Measurements from ENCODE around the gene TNRC18.
"Not testable (repeated sequence)": the region's sequence is repeated elsewhere in the genome, so short reads cannot be mapped to it uniquely, and the experiment has no call there.

Gene TNRC18

DNA sequence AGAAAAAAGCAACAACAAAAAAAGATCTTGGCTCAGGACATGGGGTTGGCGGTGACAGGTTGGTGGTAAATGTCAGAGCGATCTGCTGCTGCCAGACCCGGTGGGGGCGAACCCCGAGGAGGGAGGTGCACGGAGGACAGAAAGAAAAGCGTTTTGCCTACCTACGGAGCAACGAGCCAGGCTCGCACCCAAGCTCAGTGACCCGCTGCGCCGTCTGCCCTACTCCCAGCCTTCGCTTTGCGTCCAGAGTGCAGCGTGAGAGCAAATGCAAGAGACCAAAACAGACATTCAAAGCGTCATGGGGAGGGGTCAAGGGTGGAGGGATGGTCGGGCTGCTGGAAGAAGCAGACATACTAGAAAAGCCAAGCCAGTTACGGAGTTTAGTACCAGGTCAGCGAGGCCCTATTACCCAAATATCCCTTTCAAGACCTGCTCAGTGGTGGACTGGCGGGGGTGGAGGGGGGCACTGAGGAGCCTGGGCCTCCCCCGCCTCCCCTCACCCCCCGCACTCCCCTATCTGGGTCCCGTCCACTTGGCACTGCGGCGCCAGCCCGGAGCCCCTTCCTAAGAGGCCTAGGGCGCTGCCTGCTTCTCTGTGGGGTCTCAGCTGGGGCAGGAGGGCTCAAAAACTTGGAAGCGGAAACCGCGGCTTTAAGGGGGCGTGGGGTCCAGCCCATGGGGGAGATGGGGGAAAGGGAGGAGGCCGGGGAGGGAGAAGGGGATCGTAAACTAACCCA lies 74.0 kb downstream of the TNRC18 start:
- DNase-seq (ENCODE audit: low spot score): no peak

DNA sequence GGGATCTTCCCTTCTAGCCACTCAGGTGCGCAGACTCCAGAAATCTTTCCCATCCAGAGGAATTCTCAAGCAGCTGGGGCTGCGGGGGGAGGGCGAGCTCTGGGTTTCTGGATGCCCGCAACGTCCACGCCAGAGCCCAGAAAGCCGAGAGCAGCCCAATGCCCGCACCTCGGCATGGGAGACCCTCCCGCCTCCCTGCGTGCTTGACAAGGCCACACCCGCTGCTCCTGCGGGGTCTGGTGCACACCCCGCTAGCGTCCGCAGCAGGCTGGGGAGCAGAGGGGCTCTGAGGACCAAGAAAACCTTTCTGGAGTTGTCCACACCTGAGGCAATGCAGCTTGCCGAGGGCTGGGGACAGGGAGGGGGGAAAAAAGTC lies 74.6 kb downstream of the TNRC18 start:
- DNase-seq (ENCODE audit: low spot score): no peak

DNA sequence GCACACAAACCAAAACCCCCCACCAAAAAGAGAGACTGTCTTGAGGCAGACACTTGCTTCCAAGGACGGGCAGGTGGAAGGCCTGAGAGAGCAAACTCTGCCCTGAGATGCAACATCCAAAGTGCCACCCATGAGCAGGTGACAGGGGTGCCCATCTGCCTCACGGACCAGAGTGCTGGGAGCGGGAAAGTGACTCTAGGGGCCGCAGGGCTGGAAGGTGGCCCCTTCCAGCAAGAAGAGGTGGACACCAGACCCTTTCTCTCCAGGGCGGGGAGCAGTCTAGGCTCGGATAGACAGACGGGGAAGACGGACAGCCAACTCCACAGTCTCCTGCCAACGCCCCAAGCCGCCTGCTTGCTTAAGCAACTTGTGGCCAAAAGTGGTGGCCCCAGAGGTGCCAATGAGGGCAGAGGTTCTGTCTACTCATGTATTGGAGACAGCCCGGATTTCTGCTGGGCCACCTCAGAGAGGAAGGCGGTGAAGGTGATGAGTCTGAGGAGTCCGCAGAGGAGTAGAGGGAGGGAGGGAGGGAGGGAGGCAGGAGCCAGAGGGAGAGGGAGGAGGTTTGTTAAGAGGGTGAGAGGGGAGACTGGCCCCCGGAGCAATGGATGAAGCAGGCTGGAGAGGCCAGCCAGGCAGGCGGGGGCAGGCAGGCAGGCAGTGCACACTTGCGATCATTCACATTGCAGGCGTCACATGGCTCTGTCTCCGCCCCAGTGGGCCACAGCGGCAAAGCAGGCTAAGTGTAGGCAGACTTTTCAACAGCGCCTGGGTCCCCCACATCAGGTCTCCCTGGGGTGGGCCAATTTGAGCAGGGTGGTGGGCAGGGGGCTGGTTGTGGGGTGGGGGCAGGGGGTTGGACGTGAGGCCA lies 75.3 kb downstream of the TNRC18 start:
- DNase-seq (ENCODE audit: low spot score): no peak

DNA sequence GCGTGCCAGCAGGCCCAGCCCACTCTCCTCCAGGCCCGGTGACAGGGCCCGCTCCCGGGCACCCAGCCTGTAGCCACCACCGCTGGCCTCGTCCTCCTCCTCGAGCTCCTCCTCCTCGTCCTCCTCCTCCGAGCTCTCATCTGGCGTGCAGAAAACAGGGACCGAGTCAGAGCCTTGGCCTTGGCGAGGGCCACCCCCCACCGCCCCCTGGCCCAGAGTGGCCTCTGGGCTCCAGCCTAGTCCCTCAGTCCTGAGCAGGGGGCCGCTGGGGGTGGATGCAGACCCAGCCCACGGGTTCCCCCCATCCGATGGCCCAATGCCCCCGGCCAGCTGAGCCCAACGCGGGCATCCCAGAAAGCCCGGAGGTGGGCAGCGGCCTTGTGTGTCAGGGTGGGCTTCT lies 78.0 kb downstream of the TNRC18 start:
- no peak for DNase-seq (ENCODE audit: low spot score)

DNA sequence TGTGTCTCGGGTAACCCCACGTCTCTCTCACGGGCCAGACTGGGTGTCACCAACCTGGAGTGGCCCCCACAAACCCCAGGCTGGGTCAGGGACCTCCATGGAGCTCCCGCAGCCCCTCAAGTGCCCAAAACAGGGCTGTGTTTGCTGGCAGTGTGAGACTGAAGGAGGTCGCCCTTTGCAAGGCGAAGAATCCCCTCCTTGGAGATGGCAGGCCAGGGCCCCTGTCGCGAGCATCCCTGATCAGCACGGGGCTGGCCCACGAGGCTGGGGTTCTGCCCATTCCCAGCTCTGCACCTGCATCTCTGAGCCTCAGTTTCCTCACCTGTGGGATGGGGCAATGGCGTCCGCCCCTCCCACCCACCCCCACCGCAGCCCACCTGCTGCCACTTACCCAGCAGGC lies 78.5 kb downstream of the TNRC18 start:
- no peak for DNase-seq (ENCODE audit: low spot score)

DNA sequence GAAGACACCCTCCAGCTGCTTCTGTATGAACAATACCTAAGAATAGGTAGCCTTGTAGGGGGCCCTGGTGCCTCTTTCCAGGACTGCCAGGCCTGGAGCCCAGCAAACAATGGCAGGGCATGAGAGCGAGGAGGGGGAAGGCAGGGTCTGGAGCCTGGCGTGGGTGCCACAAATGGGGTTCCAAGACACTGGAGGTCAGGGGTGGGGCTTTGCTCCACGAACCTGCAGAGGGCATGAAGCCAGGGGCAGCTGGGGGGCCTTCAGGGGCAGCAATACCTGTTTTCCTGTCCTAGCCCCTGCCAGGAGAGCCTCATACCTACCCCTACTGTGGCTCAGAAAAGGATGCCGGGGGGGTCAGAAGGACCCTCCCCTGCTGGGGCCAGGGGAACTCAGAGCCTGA lies 79.3 kb downstream of the TNRC18 start:
- DNase-seq (ENCODE audit: low spot score): no peak

DNA sequence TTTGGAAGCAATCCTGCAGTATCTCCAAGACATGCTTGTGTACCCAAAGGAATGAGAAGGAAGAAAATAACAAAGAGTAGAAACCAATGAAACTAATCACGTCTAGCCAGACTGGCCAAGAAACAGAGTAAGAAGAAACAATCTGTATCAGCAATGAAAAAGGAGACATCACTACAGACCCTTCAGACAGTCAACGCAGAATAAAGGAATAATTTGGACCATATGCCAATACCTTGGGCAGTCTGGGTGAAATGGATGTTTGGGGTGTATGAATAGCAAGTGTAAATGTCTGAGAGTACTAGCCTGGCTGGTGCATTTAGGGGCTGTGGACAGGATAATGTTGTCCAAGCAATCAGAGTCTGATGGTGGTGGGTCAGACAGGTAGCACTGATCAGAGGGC lies 79.8 kb downstream of the TNRC18 start:
- DNase-seq (ENCODE audit: low spot score): no peak

DNA sequence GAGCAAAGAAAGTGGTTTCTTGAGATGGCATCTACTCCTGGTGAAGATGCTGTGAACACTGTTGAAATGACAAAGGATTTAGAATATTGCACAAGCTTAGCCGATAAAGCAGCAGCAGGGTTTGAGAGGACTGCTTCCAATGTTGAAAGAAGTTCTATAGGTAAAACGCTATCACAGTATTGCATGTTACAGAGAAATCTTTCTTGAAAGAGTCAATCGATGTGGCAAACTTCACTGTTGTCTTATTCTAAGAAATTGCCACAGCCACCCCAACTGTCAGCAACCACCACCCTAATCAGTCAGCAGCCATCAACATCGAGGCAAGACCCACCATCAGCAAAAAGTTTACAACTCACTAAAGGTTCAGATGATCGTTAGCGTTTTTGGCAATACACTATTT lies 81.0 kb downstream of the TNRC18 start:
- no peak for DNase-seq (ENCODE audit: low spot score)

DNA sequence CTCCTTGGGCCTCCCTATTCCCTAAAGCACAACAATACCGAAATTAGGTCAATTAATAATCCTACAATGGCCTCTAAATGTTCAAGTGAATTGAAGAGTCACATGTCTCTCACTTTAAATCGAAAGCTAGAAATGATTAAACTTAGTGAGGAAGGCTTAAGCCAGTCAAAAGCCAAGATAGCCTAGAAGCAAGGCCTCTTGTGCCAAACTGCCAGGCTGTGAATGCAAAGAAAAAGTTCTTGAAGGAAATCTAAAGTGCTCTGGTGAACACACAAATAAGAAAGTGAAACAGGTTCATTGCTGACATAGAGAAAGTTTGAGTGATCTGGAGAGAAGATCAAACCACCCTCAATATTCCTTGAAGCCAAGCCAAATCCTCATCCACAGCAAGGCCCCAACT lies 83.7 kb downstream of the TNRC18 start:
- DNase-seq (ENCODE audit: low spot score): no peak

DNA sequence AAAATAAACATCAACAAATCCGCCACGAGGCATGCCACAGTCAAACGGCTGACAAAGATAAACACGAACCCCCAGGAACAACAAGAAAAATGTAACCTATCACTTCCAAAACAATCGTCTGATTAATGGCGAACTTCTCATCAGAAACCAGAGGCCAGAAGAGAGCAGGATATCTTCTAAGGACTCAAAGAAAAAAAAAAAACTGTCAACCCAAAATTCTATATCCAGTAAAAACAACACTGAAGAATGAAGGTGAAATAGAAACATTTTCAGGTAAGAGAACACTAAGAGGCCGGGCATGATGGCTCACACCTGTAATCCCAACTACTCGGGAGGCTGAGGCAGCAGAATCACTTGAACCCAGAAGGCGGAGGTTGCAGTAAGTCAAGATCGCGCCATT lies 86.6 kb downstream of the TNRC18 start:
- no peak for DNase-seq (ENCODE audit: low spot score)

DNA sequence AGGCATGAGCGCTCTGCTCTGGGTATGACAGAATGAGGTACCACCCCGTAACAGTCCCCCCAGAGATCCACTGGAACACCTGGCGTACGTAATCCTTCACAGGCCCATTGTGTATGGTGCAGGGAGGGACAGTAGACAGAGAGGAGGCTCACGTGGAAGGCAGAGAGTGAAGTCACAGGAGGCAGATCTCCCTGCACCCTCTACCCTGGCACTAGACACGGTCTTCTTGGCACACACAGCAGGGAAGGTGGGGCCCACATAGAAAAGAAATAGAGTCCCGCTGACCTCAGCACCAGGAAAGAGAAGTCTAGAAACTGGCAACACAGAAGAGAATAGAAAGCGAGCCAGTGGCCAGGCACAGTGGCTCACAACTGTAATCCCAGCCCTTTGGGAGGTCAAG lies 89.0 kb downstream of the TNRC18 start:
- no peak for DNase-seq (ENCODE audit: low spot score)

DNA sequence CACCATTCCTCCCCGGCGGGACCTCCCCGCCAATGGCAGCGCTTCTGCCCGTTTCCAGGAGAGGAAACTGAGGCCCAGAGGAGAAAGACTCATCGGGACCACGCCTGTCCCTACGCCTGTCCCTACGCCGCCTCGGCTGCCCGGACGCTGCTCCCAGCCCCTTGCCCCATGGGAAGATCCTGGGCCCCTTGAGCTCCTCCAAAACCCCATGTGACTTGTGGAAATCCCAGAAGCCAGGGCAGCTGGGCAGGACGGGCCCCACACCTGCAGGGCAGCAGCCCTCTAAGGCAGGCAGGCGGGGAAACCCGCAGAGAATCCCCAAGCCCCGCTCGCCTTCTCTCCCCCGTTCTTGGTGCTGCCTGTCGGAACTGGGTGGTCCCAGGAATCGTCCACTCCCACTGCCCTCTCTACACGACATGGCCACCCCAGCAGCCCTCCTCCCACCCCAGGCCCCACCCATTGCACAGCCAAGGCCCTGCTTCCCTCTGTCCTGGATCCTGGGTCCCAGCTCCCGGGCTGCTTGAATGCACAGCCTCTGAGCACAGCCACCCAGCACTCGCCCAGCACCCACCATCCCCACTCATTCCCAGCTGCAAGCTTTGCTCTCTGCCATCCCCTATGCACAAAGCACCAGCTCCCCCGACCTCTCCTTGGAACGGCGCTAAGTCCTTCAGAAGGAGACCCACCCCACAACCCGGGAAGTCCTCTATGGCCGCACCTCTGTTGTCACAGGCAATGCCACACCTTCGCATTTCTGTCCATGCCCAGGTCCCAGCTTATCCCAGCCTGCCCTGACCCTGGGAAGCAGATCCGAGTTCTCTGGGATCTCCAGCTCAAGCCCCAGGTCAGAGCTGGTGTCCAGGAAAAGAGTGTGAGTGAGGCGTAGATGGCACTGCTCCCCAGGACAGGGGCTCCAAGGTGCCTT lies 90.3 kb downstream of the TNRC18 start:
- DNase-seq (ENCODE audit: low spot score): no peak

DNA sequence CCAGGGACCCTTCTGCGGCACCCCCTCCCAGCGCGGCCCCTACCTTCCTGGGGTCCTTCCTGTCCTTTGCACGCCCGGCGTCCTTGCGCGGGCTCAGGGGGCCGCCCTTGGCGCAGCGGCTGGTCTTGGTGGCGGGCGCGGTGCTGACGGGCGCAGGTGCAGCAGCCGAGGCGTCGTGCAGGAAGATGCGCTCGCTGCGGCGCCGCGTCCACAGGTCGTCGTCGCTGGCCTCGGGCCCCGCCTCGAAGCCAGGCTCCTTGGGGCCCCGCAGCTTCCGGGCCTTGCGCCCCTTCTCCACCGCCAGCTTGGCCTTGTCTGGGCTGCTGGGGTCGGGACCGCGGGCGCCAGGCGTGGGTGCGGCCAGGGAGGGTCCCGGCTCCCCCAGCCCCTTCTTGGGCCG lies 91.1 kb downstream of the TNRC18 start:
- no peak for DNase-seq (ENCODE audit: low spot score)

DNA sequence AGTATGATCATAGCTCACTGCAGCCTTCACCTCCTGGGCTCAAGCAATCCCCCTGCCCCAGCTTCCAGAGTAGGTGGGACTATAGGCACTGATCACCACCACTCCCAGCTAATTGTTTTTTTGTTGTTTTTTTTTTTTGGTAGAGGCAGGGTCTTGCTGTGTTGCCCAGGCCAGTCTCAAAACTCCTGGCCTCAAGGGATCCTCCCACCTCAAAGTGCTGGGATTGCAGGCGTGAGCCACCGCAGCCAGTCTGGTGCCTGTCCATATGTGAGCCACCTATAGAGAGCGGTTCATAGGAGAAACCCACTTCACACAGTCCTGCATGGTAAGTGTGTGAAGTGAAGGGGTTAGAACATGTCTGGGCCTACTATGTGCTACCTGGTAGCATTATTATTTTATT lies 93.3 kb downstream of the TNRC18 start:
- DNase-seq (ENCODE audit: low spot score): no peak

DNA sequence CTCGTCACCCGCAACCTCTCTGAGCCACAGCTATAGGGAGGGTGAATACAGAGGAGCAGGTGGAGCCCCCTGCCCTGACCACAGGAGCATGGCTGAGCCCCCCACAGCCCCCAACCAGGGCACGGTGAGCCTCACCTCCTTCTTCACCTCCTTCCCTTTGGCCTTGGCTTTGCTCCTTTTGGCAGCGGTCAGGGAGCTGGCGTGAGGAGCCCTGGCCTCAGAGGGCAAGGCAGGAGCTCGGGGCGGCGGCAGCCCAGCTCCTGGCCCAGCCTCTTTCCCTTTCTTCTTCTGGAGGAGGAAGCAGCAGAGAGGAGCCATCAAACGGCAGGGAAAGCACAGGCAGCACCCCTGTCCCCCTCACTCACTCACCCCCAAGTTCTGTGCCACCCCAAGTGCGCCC lies 98.7 kb downstream of the TNRC18 start:
- no peak for DNase-seq (ENCODE audit: low spot score)

DNA sequence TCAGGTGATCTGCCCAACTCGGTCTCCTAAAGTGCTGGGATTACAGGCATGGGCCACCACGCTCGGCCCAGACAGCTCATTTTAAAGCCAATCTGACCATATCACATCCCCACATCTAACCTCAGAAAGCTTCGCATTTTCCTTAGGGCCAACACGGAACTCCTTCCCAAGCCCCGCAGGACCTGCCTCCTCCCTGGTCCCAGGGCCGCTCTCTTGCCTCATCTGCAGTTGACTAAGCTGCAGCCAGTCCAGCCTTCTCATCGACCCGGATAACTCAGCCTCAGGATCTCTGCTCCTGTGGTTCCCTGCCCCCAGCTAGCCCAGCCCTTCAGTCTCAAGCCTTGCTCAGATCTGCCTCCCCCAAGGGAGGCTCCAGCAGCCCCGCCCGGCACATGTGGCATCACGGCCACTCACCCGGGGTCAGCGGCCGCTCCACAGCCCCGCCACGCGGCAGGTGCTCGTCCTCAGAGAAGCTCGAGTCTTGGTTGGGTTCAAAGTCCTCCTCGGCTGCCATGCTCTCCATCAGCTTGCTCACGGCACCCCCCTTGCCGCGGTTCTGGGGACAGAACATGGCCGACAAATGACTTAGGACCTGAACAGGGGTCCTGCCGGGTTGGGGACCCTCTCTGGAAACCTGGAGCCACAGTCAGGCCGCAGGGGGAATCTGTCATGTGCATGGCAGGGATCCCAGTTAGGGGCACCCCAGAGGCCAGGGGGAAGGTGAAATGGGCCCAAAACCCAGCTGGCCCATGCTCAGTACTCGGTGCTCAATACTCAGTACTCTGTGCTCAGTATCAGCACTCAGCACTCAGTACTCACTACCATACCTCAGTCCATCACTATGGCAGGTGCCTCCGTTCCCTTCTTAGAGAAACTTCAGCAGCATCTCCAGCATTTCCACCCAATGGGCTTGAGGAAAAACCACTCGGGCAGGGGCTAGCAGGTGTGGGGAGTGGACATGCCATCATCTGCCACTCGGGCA lies 99.5 kb downstream of the TNRC18 start:
- DNase-seq (ENCODE audit: low spot score): not testable (repeated sequence)

DNA sequence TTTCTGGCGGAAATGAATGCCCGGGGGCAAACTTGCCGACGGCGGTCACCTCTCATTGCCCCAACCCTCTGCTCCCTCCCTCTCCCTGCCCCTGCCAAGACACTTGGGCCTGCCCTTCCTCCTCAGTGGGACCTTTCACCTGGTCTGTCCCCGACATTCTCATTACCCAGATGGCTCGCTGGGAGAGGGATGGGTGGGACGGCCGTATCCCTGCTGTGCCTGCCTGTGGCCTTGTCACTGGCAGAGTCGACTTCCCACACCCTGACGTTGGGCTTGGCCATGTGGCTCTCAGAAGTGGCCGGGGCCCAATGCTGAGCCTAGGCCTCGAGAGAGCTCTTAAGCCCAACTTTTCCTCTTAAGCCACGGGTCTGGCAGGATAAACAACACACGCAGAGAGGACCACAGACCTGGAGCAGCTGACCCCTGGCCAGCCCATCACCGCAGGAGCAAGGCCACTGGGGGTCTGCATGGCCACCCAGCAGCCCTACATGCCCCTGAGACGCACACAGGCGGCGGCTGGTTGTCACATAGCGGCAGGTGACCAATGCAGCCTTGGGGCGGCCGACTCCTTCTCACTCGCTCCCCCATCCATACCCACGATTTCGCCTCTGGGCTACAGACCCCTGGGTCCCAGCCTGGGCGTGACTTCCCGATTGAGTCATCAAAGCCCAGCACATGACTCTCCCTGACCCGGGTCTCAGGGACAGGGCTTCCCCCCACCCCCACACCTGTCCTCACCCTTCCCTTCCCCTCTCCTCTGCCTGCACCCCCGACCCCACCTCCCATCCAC lies 100.8 kb downstream of the TNRC18 start:
- no peak for DNase-seq (ENCODE audit: low spot score)

DNA sequence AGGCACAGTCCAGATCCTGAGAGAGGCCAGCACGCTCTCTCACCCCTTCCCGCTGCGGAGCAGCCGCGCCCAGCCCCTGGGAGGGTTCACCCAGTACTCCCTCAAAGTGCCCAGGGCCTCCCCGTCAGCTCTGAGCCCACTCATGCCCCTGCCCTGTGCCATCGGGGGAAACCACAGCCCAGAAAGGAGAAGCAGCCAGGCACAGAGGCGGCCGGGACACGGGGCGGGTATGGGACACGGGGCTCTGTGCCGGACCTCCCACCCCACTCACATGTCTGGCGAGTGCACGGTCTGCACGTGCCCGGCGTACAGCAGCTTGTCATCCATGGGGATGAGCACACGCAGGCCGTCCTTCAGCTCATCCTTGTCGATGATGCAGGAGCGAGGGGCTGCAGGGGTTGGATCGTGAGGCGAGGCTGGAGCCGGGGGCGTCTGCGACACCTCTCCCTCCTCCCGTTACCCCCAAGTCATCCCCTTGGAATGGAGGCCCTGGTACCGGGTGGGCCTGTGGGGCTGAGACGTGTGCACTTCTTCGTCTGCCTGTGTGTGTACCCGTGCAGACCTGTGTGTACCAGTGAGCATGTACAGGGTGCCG lies 102.7 kb downstream of the TNRC18 start:
- DNase-seq (ENCODE audit: low spot score): no peak

DNA sequence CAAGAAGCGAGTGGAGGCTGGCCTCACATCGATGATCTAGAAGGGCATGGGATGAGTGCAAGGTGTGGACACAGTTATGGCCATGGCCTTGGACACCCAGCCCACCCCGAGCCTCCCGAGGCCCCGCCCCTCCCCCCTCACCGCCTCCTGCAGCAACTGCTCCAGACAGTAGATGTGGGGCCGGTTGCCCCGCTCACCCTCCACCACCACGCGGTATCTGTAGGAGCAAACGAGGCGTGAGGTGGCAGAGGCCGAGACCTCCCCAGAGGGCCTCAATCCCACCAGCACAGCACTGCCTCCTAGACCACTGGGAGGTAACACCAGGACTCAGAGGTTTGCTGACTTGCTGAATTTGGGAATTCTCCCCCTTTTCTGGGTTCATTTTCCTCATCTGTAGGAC lies 103.2 kb downstream of the TNRC18 start:
- no peak for DNase-seq (ENCODE audit: low spot score)

DNA sequence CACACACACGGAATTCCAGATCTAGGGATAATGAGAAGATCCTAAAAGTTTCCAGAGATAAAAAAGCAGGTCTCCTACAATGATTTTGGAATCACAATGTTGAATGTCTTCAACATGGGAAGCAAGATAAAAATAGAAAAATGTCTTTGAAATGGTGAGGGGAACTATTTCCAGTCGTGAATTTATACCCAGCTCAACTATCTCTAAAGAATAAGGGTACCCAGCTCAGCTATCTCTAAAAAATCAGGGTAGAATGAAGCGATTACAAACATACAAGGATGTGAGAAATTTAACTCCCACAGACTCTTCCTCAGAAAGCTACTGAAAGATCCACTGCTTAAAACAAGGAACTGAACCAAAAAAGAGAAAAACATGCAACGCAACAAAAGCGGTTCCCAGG lies 105.0 kb downstream of the TNRC18 start:
- not testable (repeated sequence) for DNase-seq (ENCODE audit: low spot score)

All from SW480 (cell line).